BLaER1 treated with 17β-estradiol and CSF1 and Interleukin-3, amounts not matched to agents 10 nM and 100 nM (cell line): ENCODE data around the gene TPSB2.

ENCODE experiments used
- H3K27ac ChIP-seq, 11 experiments: shearing (Covaris generic); formaldehyde crosslinking; 2 replicates each; pipeline ENCODE4 v1.8.1; 2022
- H3K27me3 ChIP-seq, 11 experiments: shearing (Covaris generic); formaldehyde crosslinking; 2 replicates each; pipeline ENCODE4 v1.8.1; 2022
- H3K36me3 ChIP-seq, 11 experiments: shearing (Covaris generic); formaldehyde crosslinking; 2 replicates each; pipeline ENCODE4 v1.8.1; 2022
- H3K4me1 ChIP-seq, 10 experiments: shearing (Covaris generic); formaldehyde crosslinking; 2 replicates each; pipeline ENCODE4 v1.8.1; 2022
- H3K4me2 ChIP-seq, 11 experiments: shearing (Covaris generic); formaldehyde crosslinking; 2 replicates each; pipeline ENCODE4 v1.8.1; 2022
- H3K4me3 ChIP-seq, 10 experiments: shearing (Covaris generic); formaldehyde crosslinking; 2 replicates each; pipeline ENCODE4 v1.8.1; 2022
- H3K9ac ChIP-seq, 11 experiments: shearing (Covaris generic); formaldehyde crosslinking; 2 replicates each; pipeline ENCODE4 v1.8.1; 2022
- H3K9me3 ChIP-seq, 11 experiments: shearing (Covaris generic); formaldehyde crosslinking; replicated peaks in 1 of 11; 2 replicates each; pipeline ENCODE4 v1.8.1; 2022
- H4K20me1 ChIP-seq, 11 experiments: shearing (Covaris generic); formaldehyde crosslinking; 2 replicates each; pipeline ENCODE4 v1.8.1; 2022
- Cebpa-rat ChIP-seq, 11 experiments: shearing (Covaris generic); IDR thresholded peaks; 2 replicates each; pipeline ENCODE4 v1.8.1; 2022

The TPSB2 gene

DNA sequence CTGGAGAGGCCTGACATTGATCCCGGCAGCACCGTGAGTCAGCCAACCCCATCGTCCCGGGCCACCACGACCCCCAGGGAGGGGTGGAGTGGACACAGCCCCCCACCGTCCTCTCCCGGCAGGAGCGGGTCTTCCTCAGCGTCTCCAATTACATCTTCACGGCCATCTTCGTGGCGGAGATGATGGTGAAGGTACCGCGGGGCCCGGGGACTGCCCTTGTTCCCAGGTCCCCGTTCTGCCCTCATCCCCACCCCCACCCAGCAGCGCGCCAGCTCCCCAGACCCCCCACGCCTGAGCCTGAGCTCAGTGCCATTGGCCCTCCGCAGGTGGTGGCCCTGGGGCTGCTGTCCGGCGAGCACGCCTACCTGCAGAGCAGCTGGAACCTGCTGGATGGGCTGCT is 19.5 kb downstream of the TPSB2 start:
- Histone ChIP-seq H4K20me1 (peaks cover 0 to 12% (median 0%) of the 10 kb centered on the region in 11 experiments; a peak in 4 of 22 replicates), H3K4me2 (no peak overlapping the region), H3K4me1 (peaks cover 15 to 24% (median 21%) of the 10 kb centered on the region in 10 experiments), H3K4me3 (no peak overlapping the region), H3K9ac (no peak overlapping the region), H3K9me3 (no peaks in the 10 kb centered on the region), H3K27me3 (no peaks in the 10 kb centered on the region), H3K27ac (no peak overlapping the region), H3K36me3 (peaks cover 0 to 58% (median 8%) of the 10 kb centered on the region in 11 experiments; a peak in 11 of 22 replicates)
- TF ChIP-seq Cebpa-rat (IDR thresholded peaks at IDR 0.05), result no peak

DNA sequence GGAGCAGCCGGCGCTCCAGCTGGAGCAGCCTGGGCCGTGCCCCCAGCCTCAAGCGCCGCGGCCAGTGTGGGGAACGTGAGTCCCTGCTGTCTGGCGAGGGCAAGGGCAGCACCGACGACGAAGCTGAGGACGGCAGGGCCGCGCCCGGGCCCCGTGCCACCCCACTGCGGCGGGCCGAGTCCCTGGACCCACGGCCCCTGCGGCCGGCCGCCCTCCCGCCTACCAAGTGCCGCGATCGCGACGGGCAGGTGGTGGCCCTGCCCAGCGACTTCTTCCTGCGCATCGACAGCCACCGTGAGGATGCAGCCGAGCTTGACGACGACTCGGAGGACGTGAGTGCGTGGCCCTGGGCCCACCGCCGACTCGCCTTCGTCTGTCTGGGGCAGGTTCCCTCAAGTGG is 20.9 kb downstream of the TPSB2 start:
- peak overlapping the region in 4 of 11 experiments; percentile 59 to 71 (median 67); a peak in 7 of 22 replicates for H3K9ac ChIP-seq
- TF ChIP-seq Cebpa-rat (IDR thresholded peaks at IDR 0.05), result no peak
- H4K20me1 ChIP-seq, result peaks cover 0 to 13% (median 0%) of the 10 kb centered on the region in 11 experiments; a peak in 5 of 22 replicates
- peak overlapping the region in 6 of 11 experiments; percentile 67 to 76 (median 74); a peak in 11 of 22 replicates for H3K27ac ChIP-seq
- H3K4me2 ChIP-seq, result peak overlapping the region in 10 of 11 experiments; percentile 58 to 71 (median 66); a peak in 18 of 22 replicates
- H3K9me3 ChIP-seq, result no peaks in the 10 kb centered on the region
- H3K27me3 ChIP-seq, result no peaks in the 10 kb centered on the region
- peaks cover 0 to 50% (median 8%) of the 10 kb centered on the region in 11 experiments; a peak in 11 of 22 replicates for H3K36me3 ChIP-seq
- H3K4me1 ChIP-seq, result peaks cover 15 to 29% (median 25%) of the 10 kb centered on the region in 10 experiments
- H3K4me3 ChIP-seq, result no peak overlapping the region

DNA sequence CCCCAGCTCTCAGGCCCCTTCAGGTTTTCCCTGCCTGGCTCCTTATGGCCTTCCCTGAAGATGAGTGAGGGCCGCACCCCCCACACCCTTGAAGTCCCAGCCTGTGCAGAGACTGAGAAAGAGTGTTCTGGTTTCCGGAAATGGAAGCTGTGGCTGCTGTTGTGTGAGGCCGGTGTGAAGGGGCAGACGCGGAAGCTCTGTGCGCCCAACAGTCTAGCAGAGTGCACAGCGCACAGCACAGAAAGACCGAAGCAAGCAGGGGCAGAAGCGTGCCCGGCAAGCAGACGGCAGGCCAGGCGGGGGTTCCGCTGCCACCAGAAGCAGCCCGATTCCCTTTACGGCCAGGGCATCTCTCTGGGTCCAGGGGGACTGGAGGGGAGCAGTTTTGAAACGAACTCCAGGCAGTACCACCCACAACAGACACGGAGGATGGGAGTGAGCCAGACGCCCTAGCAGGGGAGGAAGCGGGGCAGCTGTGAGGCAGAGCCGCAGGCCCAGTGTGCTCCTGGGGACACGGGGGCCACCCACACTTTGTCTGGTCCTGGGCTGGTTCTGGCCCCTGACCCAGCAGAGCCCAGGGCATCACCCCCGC is 21.6 kb downstream of the TPSB2 start:
- Histone ChIP-seq H3K4me3 (no peak overlapping the region), H3K27me3 (no peaks in the 10 kb centered on the region), H3K36me3 (peaks cover 0 to 43% (median 8%) of the 10 kb centered on the region in 11 experiments; a peak in 11 of 22 replicates), H3K9me3 (no peaks in the 10 kb centered on the region), H3K4me1 (peaks cover 15 to 29% (median 25%) of the 10 kb centered on the region in 10 experiments), H3K9ac (peak overlapping the region in 9 of 11 experiments; percentile 49 to 71 (median 64); a peak in 16 of 22 replicates), H3K4me2 (peak overlapping the region; percentile 58 to 71 (median 66)), H4K20me1 (peaks cover 0 to 17% (median 0%) of the 10 kb centered on the region in 11 experiments; a peak in 6 of 22 replicates), H3K27ac (peak overlapping the region in 10 of 11 experiments; percentile 16 to 76 (median 68); a peak in 19 of 22 replicates)
- TF ChIP-seq Cebpa-rat (IDR thresholded peaks at IDR 0.05), result no peak

DNA sequence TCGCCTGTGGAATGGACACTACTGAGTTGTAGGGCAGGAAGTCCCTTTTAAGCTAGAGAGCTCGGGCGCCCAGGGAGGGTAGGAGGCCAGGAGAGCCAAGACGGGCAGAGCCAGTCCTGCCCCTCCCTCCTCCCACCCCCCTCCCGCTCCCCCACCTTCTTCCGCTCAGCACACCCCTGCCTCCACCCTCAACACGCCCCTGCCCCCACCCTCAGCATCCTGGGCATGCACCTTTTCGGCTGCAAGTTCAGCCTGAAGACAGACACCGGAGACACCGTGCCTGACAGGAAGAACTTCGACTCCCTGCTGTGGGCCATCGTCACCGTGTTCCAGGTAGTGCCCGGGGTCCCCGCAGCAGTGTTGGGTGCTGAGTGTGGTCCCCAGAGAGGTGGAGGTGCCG is 23.2 kb downstream of the TPSB2 start:
- Histone ChIP-seq H3K9me3 (no peaks in the 10 kb centered on the region), H3K4me1 (peaks cover 15 to 29% (median 25%) of the 10 kb centered on the region in 10 experiments), H3K9ac (no peak overlapping the region), H3K4me2 (no peak overlapping the region), H3K27me3 (no peaks in the 10 kb centered on the region), H4K20me1 (peaks cover 0 to 32% (median 4%) of the 10 kb centered on the region in 11 experiments; a peak in 8 of 22 replicates), H3K4me3 (no peak overlapping the region), H3K27ac (no peak overlapping the region), H3K36me3 (peaks cover 0 to 34% (median 8%) of the 10 kb centered on the region in 11 experiments; a peak in 12 of 22 replicates)
- TF ChIP-seq Cebpa-rat (IDR thresholded peaks at IDR 0.05), result no peak

DNA sequence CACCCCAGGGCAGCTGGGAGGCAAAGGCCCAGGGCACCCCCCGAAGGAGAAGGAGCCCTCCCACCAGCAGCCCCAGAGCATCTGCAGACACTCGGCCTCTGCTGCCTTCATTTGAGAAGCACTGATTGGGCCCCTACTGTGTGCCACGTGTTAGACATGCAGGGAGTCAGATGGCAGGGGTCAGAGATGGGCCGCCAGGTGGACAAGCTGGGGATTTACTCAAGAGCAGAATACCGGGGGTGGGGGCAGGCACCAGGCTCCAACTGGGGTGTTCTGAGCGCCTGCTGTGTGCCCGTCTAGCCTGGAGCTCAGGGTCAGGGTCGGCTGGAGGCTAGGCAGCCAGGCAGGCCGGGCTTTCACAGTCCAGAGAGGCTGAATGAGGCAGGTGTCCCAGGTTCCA is 23.7 kb downstream of the TPSB2 start:
- H3K9ac ChIP-seq, result no peak overlapping the region
- H3K4me3 ChIP-seq, result no peak overlapping the region
- peaks cover 0 to 33% (median 4%) of the 10 kb centered on the region in 11 experiments; a peak in 8 of 22 replicates for H4K20me1 ChIP-seq
- no peaks in the 10 kb centered on the region for H3K27me3 ChIP-seq
- no peaks in the 10 kb centered on the region for H3K9me3 ChIP-seq
- H3K36me3 ChIP-seq, result peaks cover 0 to 33% (median 7%) of the 10 kb centered on the region in 11 experiments; a peak in 12 of 22 replicates
- H3K4me2 ChIP-seq, result no peak overlapping the region
- no peak overlapping the region for H3K27ac ChIP-seq
- TF ChIP-seq Cebpa-rat (IDR thresholded peaks at IDR 0.05), result no peak
- H3K4me1 ChIP-seq, result peaks cover 15 to 29% (median 25%) of the 10 kb centered on the region in 10 experiments

DNA sequence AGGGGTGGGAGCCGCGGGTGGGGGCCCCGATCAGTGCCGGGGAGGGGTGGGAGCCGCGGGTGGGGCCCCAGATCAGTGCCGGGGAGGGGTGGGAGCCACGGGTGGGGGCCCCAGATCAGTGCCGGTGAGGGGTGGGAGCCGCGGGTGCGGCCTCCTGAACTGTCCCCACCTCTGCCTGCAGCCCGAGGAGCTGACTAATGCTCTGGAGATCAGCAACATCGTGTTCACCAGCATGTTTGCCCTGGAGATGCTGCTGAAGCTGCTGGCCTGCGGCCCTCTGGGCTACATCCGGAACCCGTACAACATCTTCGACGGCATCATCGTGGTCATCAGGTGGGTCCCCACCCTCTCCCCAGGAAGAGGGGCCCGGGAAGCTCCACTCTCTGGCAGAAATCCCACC is 25.1 kb downstream of the TPSB2 start:
- H3K27me3 ChIP-seq, result no peaks in the 10 kb centered on the region
- H3K4me1 ChIP-seq, result peaks cover 15 to 29% (median 25%) of the 10 kb centered on the region in 10 experiments
- H3K36me3 ChIP-seq, result peaks cover 0 to 23% (median 0%) of the 10 kb centered on the region in 11 experiments; a peak in 7 of 22 replicates
- H3K4me2 ChIP-seq, result peak overlapping the region in 4 of 11 experiments; percentile 3 to 49 (median 27); a peak in 4 of 22 replicates
- H3K27ac ChIP-seq, result no peak overlapping the region
- peaks cover 0 to 33% (median 4%) of the 10 kb centered on the region in 11 experiments; a peak in 8 of 22 replicates for H4K20me1 ChIP-seq
- no peak overlapping the region for H3K4me3 ChIP-seq
- no peak overlapping the region; a peak in 1 of 22 replicates for H3K9ac ChIP-seq
- no peaks in the 10 kb centered on the region for H3K9me3 ChIP-seq
- no peak for TF ChIP-seq Cebpa-rat (IDR thresholded peaks at IDR 0.05)

DNA sequence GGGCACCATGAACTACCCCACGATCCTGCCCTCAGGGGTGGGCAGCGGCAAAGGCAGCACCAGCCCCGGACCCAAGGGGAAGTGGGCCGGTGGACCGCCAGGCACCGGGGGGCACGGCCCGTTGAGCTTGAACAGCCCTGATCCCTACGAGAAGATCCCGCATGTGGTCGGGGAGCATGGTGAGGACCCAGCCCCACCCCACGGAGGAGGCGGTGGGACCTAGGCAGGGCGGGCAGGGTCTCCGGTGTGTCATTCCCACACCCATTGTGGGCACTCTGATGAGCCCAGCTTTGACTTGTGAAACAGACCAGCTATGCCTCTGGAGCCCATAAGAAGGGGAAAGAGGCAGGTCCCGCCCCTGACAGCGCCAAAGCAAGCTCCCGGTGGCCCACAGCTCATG is 27.7 kb downstream of the TPSB2 start:
- no peak for TF ChIP-seq Cebpa-rat (IDR thresholded peaks at IDR 0.05)
- Histone ChIP-seq H3K4me2 (no peak overlapping the region), H3K9ac (no peak overlapping the region), H3K4me1 (peaks cover 0 to 12% (median 5%) of the 10 kb centered on the region in 10 experiments; a peak in 10 of 20 replicates), H3K27ac (no peak overlapping the region), H3K36me3 (peaks cover 0 to 14% (median 0%) of the 10 kb centered on the region in 11 experiments; a peak in 7 of 22 replicates), H4K20me1 (peaks cover 0 to 50% (median 14%) of the 10 kb centered on the region in 11 experiments; a peak in 14 of 22 replicates), H3K4me3 (no peak overlapping the region), H3K27me3 (no peaks in the 10 kb centered on the region), H3K9me3 (no peaks in the 10 kb centered on the region)

DNA sequence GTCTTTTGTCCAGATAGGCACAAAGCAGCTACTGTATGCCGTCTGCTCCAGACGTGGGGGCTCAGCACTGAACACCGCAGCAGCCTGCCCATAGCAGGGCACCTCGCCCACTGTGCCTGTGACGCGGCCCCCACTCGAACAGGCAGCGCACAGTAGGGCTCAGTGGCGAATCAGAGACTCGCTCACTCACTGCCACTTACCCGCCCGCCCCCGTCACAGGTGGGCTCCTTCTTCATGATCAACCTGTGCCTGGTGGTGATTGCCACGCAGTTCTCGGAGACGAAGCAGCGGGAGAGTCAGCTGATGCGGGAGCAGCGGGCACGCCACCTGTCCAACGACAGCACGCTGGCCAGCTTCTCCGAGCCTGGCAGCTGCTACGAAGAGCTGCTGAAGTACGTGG is 28.5 kb downstream of the TPSB2 start:
- Histone ChIP-seq H3K4me2 (no peak overlapping the region), H3K9ac (no peak overlapping the region), H4K20me1 (peaks cover 0 to 58% (median 22%) of the 10 kb centered on the region in 11 experiments; a peak in 14 of 22 replicates), H3K4me1 (peaks cover 0 to 21% (median 5%) of the 10 kb centered on the region in 10 experiments; a peak in 10 of 20 replicates), H3K27me3 (no peaks in the 10 kb centered on the region), H3K4me3 (no peak overlapping the region), H3K36me3 (peaks cover 0 to 14% (median 0%) of the 10 kb centered on the region in 11 experiments; a peak in 7 of 22 replicates), H3K9me3 (no peaks in the 10 kb centered on the region), H3K27ac (no peak overlapping the region)
- TF ChIP-seq Cebpa-rat (IDR thresholded peaks at IDR 0.05), result no peak

DNA sequence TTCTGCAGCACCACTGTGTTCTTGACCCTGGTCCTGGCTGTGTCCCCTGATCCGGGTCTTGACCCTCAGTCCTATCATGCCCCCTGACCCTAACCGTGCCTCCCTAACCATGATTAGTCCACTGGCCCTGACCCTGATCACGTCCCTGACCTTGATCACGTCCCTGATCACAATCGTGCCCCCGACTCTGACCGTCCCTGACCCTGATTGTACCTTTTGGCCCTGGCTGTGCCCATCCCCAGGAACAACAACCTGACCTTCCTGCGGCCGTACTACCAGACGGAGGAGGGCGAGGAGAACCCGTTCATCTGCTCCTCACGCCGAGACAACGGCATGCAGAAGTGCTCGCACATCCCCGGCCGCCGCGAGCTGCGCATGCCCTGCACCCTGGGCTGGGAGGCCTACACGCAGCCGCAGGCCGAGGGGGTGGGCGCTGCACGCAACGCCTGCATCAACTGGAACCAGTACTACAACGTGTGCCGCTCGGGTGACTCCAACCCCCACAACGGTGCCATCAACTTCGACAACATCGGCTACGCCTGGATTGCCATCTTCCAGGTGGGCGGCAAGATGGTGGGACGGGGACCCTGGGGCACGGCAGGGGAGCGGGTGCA is 29.9 kb downstream of the TPSB2 start:
- TF ChIP-seq Cebpa-rat (IDR thresholded peaks at IDR 0.05), result no peak
- no peak overlapping the region for H3K4me2 ChIP-seq
- H3K9ac ChIP-seq, result no peak overlapping the region
- no peaks in the 10 kb centered on the region for H3K27me3 ChIP-seq
- no peak overlapping the region for H3K27ac ChIP-seq
- H3K4me3 ChIP-seq, result no peak overlapping the region
- peaks cover 0 to 62% (median 31%) of the 10 kb centered on the region in 11 experiments; a peak in 15 of 22 replicates for H4K20me1 ChIP-seq
- peaks cover 0 to 11% (median 0%) of the 10 kb centered on the region in 11 experiments; a peak in 7 of 22 replicates for H3K36me3 ChIP-seq
- H3K4me1 ChIP-seq, result peaks cover 0 to 15% (median under 1%) of the 10 kb centered on the region in 10 experiments; a peak in 9 of 20 replicates
- no peaks in the 10 kb centered on the region for H3K9me3 ChIP-seq
